Loucy (cell line): ENCODE results near the gene RC3H1.
"Not testable (repeated sequence)": the region's sequence is repeated elsewhere in the genome, so short reads cannot be mapped to it uniquely, and the experiment has no call there.

Source experiments
- H2AFZ ChIP-seq: fragments of 200-600 bp; sonication (generic); 2 replicates; pipeline ENCODE4 v1.6.0; 2016; ENCODE audit warnings: antibody characterized with exemption, mild to moderate bottlenecking, low read length, moderate library complexity
- H3F3A ChIP-seq: fragments of 200-600 bp; 2 replicates; pipeline ENCODE4 v1.6.0; 2016; ENCODE audit warnings: antibody characterized with exemption, low read depth, mild to moderate bottlenecking
- H3K27me3 ChIP-seq: fragments of 200-600 bp; sonication (generic); 2 replicates; pipeline ENCODE4 v1.6.1; 2014; ENCODE audit warnings: low read length, mild to moderate bottlenecking; ENCODE audit not compliant: insufficient read depth, poor library complexity, severe bottlenecking
- H3K36me3 ChIP-seq: fragments of 200-600 bp; sonication (generic); 2 replicates; pipeline ENCODE4 v1.6.1; 2016; ENCODE audit warnings: low read length; ENCODE audit not compliant: insufficient read depth
- H3K4me1 ChIP-seq: fragments of 200-600 bp; sonication (generic); 2 replicates; pipeline ENCODE4 v1.5.1; 2014; ENCODE audit warnings: low read length, mild to moderate bottlenecking; ENCODE audit not compliant: insufficient read depth, poor library complexity, severe bottlenecking
- H3K4me2 ChIP-seq: fragments of 200-600 bp; sonication (generic); 2 replicates; pipeline ENCODE4 v1.6.0; 2014; ENCODE audit warnings: antibody characterized with exemption, low read length, low read depth, mild to moderate bottlenecking; ENCODE audit not compliant: poor library complexity, severe bottlenecking
- H3K4me3 ChIP-seq: fragments of 200-600 bp; sonication (generic); 2 replicates; pipeline ENCODE4 v1.5.1; 2014; ENCODE audit warnings: low read length, mild to moderate bottlenecking, mixed read lengths; ENCODE audit not compliant: poor library complexity, severe bottlenecking
- H3K79me2 ChIP-seq: fragments of 200-600 bp; sonication (generic); 2 replicates; pipeline ENCODE4 v1.6.1; 2014; ENCODE audit warnings: low read length; ENCODE audit not compliant: insufficient read depth
- H3K9ac ChIP-seq: fragments of 200-600 bp; sonication (generic); 2 replicates; pipeline ENCODE4 v1.6.0; 2014; ENCODE audit warnings: mild to moderate bottlenecking, low read depth, low read length, moderate library complexity; ENCODE audit not compliant: poor library complexity, severe bottlenecking
- H3K9me2 ChIP-seq: fragments of 200-600 bp; sonication (generic); replicated peaks from 2 replicates; pipeline ENCODE4 v1.6.1; 2016; ENCODE audit warnings: low read depth, low read length, mixed read lengths
- H3K9me3 ChIP-seq: fragments of 200-600 bp; sonication (generic); 2 replicates; pipeline ENCODE4 v1.6.1; 2014; ENCODE audit warnings: mild to moderate bottlenecking, antibody characterized with exemption, low read length, low read depth; ENCODE audit not compliant: insufficient read depth
- H4K20me1 ChIP-seq: fragments of 200-600 bp; sonication (generic); 2 replicates; pipeline ENCODE4 v1.6.0; 2014; ENCODE audit warnings: antibody characterized with exemption, low read length, mild to moderate bottlenecking; ENCODE audit not compliant: insufficient read depth, poor library complexity, severe bottlenecking
- CTCF ChIP-seq: fragments of 200-600 bp; sonication (generic); conservative IDR thresholded peaks from 2 replicates; pipeline ENCODE4 v1.5.1; 2014; ENCODE audit warnings: mild to moderate bottlenecking, antibody characterized with exemption, low read length
- EZH2phosphoT487 ChIP-seq: fragments of 200-600 bp; IDR thresholded peaks from 2 replicates; pipeline ENCODE4 v1.6.1; 2018; ENCODE audit warnings: antibody characterized with exemption, mild to moderate bottlenecking, moderate library complexity, borderline replicate concordance

The RC3H1 gene

GRCh38 chr1:173946380-173946921 lies 75.7 kb downstream of the RC3H1 start:
- H3K36me3 ChIP-seq: peaks cover 94% of the 10 kb centered on the region
- no peaks in the 10 kb centered on the region for H3F3A ChIP-seq
- no peaks in the 10 kb centered on the region for H3K4me1 ChIP-seq
- H3K4me3 ChIP-seq: no peak overlapping the region
- no peak overlapping the region for H3K9ac ChIP-seq
- no peak overlapping the region for H3K4me2 ChIP-seq
- no peaks in the 10 kb centered on the region for H3K9me3 ChIP-seq
- H4K20me1 ChIP-seq: no peaks in the 10 kb centered on the region
- no peak overlapping the region for H2AFZ ChIP-seq
- H3K9me2 ChIP-seq: no peaks in the 10 kb centered on the region
- TF ChIP-seq CTCF: no peak
- no peak for TF ChIP-seq EZH2phosphoT487
- H3K27me3 ChIP-seq: no peaks in the 10 kb centered on the region
- no peaks in the 10 kb centered on the region for H3K79me2 ChIP-seq

DNA sequence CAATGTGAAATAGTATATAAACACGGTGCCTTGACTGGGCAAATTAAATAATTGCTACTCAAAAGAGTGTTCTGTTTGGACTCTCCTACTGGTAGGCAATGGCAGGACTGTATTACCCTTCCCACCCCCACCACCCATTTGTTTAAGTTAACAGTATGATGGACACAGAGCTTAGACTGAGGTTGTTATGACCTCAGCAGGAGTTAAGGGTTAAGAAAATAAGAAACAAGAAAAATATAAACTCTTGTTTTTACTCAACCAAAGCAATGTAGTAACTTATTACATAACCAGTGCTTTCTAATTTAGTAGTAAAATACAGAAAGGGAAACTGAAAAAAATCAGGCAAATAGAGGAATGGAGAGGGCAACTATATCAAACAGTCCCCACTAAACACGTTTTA lies 85.1 kb downstream of the RC3H1 start:
- no peaks in the 10 kb centered on the region for H3F3A ChIP-seq
- H4K20me1 ChIP-seq: peaks cover under 1% of the 10 kb centered on the region
- no peaks in the 10 kb centered on the region for H3K9me2 ChIP-seq
- no peak overlapping the region for H3K4me2 ChIP-seq
- H3K4me1 ChIP-seq: no peaks in the 10 kb centered on the region
- TF ChIP-seq CTCF: no peak
- no peak for TF ChIP-seq EZH2phosphoT487
- H3K9me3 ChIP-seq: no peaks in the 10 kb centered on the region
- no peak overlapping the region for H3K9ac ChIP-seq
- H3K79me2 ChIP-seq: no peaks in the 10 kb centered on the region
- H2AFZ ChIP-seq: no peak overlapping the region
- no peaks in the 10 kb centered on the region for H3K27me3 ChIP-seq
- no peak overlapping the region for H3K4me3 ChIP-seq
- H3K36me3 ChIP-seq: peaks cover 90% of the 10 kb centered on the region

DNA sequence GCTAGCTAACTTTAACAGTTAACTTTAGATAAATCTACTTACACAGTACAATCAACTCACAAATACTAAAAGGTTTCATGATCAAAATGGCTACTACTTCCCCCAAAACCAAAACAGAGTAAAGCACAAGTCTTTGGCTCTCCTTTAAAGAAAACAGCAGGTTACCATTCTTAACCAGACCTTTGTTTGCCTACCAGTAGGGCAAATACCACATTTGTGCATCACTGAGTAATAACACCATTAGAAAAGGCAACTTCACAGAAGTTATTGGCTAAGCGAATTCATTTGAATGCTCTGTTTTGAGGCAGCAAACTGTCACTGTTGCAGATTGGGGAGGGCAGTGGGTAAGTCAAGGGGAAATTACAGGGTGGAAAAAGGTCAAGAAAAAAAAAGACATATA lies 87.7 kb downstream of the RC3H1 start:
- Histone ChIP-seq H3K36me3 (peaks cover 65% of the 10 kb centered on the region), H3K27me3 (no peaks in the 10 kb centered on the region), H3K9me3 (no peaks in the 10 kb centered on the region), H3K79me2 (no peaks in the 10 kb centered on the region), H3K4me1 (no peaks in the 10 kb centered on the region), H4K20me1 (peaks cover 3% of the 10 kb centered on the region), H3K4me3 (no peak overlapping the region), H3F3A (no peaks in the 10 kb centered on the region), H3K9me2 (no peaks in the 10 kb centered on the region), H3K4me2 (no peak overlapping the region), H3K9ac (no peak overlapping the region), H2AFZ (no peak overlapping the region)
- no peak for TF ChIP-seq CTCF
- TF ChIP-seq EZH2phosphoT487: no peak

DNA sequence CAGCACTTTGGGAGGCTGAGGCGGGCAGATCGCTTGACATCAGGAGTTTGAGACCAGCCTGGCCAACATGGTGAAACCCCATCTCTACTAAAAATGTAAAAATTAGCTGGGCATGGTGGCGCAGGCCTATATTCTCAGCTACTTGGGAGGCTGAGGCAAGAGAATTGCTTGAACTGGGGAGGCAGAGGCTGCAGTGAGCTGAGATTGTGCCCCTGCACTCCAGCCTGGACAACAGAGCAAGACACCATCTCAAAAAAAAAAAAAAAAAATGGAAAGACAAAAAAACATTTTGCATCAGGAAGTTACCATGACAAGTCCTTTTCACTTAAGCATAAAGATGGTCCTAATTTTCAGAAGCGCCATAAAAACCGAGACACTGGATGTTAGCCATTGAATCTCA lies 91.6 kb downstream of the RC3H1 start:
- not testable (repeated sequence) for H3K27me3 ChIP-seq, H3K4me2 ChIP-seq, H3K4me1 ChIP-seq, H3K79me2 ChIP-seq, H3K9me3 ChIP-seq, H2AFZ ChIP-seq, H4K20me1 ChIP-seq, H3K9me2 ChIP-seq, H3K4me3 ChIP-seq, H3K9ac ChIP-seq, H3F3A ChIP-seq
- peaks cover 31% of the 10 kb centered on the region for H3K36me3 ChIP-seq
